Activated B cell treated with CpG ODN at 0.5 μM for 24 hours (primary cell): ENCODE measurements around the gene LMNB1. TPM values are rescaled to one million over a fixed set of nuclear protein-coding genes. Genes with fewer than 3 reads are reported as not detected.

Source experiments
- total RNA-seq: library from RNA; stranded (reverse); gene quantifications from 2 replicates; pipeline ENCODE4 v1.2.3, GENCODE V29; 2022

The LMNB1 gene
- total RNA-seq, 1 donor from 2014 or later = 34.7 TPM

Other genes with a start within 250 kb of the LMNB1 start
- gene ALDH7A1, start 181.9 kb upstream of the LMNB1 start, total RNA-seq = 0.95 and 1.8 TPM in 2 replicates
- 31.0 and 33.3 TPM in 2 replicates for gene PHAX, start 176.2 kb upstream of the LMNB1 start, total RNA-seq